Endothelial cell of umbilical vein (primary cell): ENCODE data around the gene FALEC.

Source experiments
- JUN ChIP-seq: IDR thresholded peaks from 2 replicates; pipeline ENCODE4 v1.6.1; 2011; ENCODE audit warnings: borderline replicate concordance, low read depth; ENCODE audit not compliant: insufficient read length, insufficient read depth
- TF ChIP-seq, protein P1 (sequence below), 2 donors: IDR thresholded peaks; 1 replicate in 1 of 2; 2 replicates in 1 of 2; pipeline ENCODE4 v1.5.1; 2011; ENCODE audit warnings: low read length in 2 of 2, mild to moderate bottlenecking in 2 of 2, moderate library complexity in 2 of 2, control low read depth in 1 of 2, inconsistent platforms in 1 of 2, low read depth in 1 of 2; ENCODE audit not compliant: insufficient read depth in 1 of 2; ENCODE audit errors: extremely low read depth in 1 of 2

DNA sequence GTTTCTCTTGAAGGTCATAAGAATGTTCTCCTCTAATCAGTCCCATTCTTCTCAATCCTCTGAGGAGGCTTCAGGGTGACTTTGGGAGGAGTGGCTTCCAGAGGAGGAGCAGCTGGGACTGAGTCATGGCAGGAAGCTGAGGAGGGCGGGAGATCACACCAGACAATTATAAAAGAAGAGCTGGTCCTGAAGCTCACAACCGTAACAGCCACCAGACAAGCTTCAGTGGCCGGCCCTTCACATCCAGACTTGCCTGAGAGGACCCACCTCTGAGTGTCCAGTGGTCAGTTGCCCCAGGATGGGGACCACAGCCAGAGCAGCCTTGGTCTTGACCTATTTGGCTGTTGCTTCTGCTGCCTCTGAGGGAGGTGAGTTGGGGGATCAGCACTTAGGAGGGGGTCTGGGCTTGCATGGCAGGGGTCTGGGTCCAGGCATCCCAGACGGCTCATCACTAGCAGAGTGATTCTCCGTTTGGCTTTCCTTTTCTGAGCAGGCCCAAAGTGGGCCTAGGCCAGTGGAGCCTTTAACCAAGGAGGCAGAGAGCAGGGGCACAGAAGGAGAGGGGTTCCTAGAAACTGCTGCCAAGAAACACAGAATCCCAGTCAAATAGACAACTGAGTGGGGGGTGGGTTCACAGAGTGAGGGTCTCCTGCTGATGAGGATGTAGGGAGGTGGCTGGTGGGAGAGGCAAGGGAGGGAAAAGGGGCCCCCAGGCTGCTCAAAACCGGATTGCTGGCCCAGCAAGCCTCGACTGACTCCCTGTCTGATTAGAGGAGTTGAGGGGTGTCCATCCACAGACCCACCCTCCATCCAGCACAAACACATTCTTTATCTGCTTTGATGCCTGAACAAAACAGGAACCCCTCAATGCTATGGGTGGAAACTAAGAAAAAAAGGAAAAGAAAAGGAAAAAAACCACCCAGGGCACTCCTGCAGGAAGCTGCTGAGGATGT lies 7.4 kb upstream of the FALEC start, which contains the start of gene ECM1:
- TF ChIP-seq JUN: peak; percentile 54
- TF ChIP-seq, protein P1, sequence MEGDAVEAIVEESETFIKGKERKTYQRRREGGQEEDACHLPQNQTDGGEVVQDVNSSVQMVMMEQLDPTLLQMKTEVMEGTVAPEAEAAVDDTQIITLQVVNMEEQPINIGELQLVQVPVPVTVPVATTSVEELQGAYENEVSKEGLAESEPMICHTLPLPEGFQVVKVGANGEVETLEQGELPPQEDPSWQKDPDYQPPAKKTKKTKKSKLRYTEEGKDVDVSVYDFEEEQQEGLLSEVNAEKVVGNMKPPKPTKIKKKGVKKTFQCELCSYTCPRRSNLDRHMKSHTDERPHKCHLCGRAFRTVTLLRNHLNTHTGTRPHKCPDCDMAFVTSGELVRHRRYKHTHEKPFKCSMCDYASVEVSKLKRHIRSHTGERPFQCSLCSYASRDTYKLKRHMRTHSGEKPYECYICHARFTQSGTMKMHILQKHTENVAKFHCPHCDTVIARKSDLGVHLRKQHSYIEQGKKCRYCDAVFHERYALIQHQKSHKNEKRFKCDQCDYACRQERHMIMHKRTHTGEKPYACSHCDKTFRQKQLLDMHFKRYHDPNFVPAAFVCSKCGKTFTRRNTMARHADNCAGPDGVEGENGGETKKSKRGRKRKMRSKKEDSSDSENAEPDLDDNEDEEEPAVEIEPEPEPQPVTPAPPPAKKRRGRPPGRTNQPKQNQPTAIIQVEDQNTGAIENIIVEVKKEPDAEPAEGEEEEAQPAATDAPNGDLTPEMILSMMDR (IDR thresholded peaks at IDR 0.05; ENCODE audit: extremely low read depth in 1 of 2, insufficient read depth in 1 of 2, low read depth in 1 of 2, low read length in 2 of 2): no peak
